ENCODE results near the gene GPR65. TPM values are rescaled to one million over a fixed set of nuclear protein-coding genes. Genes with fewer than 3 reads are reported as not detected.

Gene GPR65
- total RNA-seq, 1 donor from 2014 or later: not detected

- DNase-seq (ENCODE audit: low read depth): no peak
- no peak overlapping the region for H3K4me3 ChIP-seq (ENCODE audit: low read depth, low read length)
- TF ChIP-seq CTCF (conservative IDR thresholded peaks at IDR 0.05; ENCODE audit: low read depth, low read length): no peak
These were observed 40.0 kb downstream of the GPR65 start for GRCh38 chr14:88044776-88045446.

GRCh38 chr14:88045705-88046104 lies 40.8 kb downstream of the GPR65 start:
- TF ChIP-seq CTCF (conservative IDR thresholded peaks at IDR 0.05; ENCODE audit: low read depth, low read length): no peak
- DNase-seq (ENCODE audit: low read depth): no peak
- no peak overlapping the region for H3K4me3 ChIP-seq (ENCODE audit: low read depth, low read length)

GRCh38 chr14:88048351-88048750 lies 43.4 kb downstream of the GPR65 start:
- no peak for TF ChIP-seq CTCF (conservative IDR thresholded peaks at IDR 0.05; ENCODE audit: low read depth, low read length)
- no peak for DNase-seq (ENCODE audit: low read depth)
- no peak overlapping the region for H3K4me3 ChIP-seq (ENCODE audit: low read depth, low read length)

- DNase-seq (ENCODE audit: low read depth): no peak
- H3K4me3 ChIP-seq (ENCODE audit: low read depth, low read length): no peak overlapping the region
- no peak for TF ChIP-seq CTCF (conservative IDR thresholded peaks at IDR 0.05; ENCODE audit: low read depth, low read length)
These were observed 44.3 kb downstream of the GPR65 start for GRCh38 chr14:88049266-88049665.

GRCh38 chr14:88049936-88050335 lies 45.0 kb downstream of the GPR65 start:
- DNase-seq (ENCODE audit: low read depth): no peak
- no peak overlapping the region for H3K4me3 ChIP-seq (ENCODE audit: low read depth, low read length)
- TF ChIP-seq CTCF (conservative IDR thresholded peaks at IDR 0.05; ENCODE audit: low read depth, low read length): no peak

- no peak overlapping the region for H3K4me3 ChIP-seq (ENCODE audit: low read depth, low read length)
- no peak for DNase-seq (ENCODE audit: low read depth)
- no peak for TF ChIP-seq CTCF (conservative IDR thresholded peaks at IDR 0.05; ENCODE audit: low read depth, low read length)
These were observed 55.6 kb downstream of the GPR65 start for GRCh38 chr14:88060576-88060975.

GRCh38 chr14:88063811-88064210 lies 58.9 kb downstream of the GPR65 start:
- no peak overlapping the region for H3K4me3 ChIP-seq (ENCODE audit: low read depth, low read length)
- no peak for DNase-seq (ENCODE audit: low read depth)
- TF ChIP-seq CTCF (conservative IDR thresholded peaks at IDR 0.05; ENCODE audit: low read depth, low read length): no peak
